ENCODE results near the gene LRRTM4. TPM values are rescaled to one million over a fixed set of nuclear protein-coding genes. Genes with fewer than 3 reads are reported as not detected.

Gene LRRTM4
- total RNA-seq, 1 donor from 2014 or later, result 0.41 TPM

DNA sequence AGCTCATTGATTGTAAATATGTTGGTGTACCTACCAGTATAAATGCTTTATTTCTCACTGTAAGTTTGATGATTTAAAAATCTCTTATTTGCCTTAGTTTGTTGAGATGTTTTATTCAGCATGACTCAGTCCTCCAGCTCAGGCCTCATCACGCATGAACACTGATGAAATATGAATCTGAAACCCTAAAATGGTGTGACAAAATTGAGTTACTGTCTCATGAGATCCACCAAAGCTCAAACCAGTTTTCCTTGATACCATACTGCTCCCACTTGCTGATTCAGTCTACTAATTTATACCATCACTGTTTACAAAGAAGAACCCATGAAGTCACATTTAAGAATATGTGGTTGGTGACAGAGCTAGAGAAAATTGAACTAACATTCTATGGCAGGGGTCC, 524.9 kb downstream of the LRRTM4 start:
- ATAC-seq (no peak), DNase-seq (no peak)
- intact Hi-C loops (cut with DNase I), result no loop called here
- Histone ChIP-seq H3K4me3 (no peak overlapping the region), H3K27me3 (no peaks in the 10 kb centered on the region), H3K9me3 (no peaks in the 10 kb centered on the region), H3K4me1 (no peaks in the 10 kb centered on the region), H3K27ac (no peak overlapping the region), H3K36me3 (no peaks in the 10 kb centered on the region)
- TF ChIP-seq, protein P1, sequence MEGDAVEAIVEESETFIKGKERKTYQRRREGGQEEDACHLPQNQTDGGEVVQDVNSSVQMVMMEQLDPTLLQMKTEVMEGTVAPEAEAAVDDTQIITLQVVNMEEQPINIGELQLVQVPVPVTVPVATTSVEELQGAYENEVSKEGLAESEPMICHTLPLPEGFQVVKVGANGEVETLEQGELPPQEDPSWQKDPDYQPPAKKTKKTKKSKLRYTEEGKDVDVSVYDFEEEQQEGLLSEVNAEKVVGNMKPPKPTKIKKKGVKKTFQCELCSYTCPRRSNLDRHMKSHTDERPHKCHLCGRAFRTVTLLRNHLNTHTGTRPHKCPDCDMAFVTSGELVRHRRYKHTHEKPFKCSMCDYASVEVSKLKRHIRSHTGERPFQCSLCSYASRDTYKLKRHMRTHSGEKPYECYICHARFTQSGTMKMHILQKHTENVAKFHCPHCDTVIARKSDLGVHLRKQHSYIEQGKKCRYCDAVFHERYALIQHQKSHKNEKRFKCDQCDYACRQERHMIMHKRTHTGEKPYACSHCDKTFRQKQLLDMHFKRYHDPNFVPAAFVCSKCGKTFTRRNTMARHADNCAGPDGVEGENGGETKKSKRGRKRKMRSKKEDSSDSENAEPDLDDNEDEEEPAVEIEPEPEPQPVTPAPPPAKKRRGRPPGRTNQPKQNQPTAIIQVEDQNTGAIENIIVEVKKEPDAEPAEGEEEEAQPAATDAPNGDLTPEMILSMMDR (IDR thresholded peaks at IDR 0.05), result no peak

DNA sequence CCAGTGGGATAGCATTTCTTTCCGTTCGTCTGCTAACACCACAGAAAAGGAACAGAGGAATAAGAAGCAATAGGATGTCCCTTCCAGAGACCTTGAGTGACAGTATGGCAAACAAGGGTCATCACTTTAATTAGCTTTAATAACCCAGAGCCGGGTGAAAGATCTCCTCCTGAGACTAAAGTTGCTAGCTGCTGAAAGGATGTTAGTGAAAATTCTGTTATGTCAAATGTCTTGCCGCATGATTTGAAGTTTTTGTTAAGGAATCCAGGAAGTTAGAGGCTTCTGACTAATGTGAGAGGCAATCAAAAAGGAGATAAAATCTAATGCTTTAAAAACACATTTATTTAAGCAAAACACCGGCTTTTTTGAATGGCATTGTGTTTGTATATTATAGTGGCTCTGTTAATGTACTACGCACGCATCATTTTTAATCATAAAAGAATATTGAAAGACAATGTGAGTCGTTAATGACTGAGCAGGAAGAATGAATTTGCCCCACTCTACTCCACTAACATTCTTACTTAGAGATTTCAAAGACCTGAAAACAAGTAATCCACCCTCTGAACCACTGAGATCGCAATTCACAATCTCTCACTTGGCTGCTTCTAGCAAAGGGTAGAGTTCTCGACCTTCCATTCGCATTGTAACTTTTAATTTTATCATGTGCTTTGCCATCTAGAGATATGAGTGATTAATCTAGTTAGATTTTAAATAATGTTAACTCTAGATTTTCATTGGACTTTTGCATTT, 536.6 kb downstream of the LRRTM4 start:
- intact Hi-C loops (cut with DNase I), result no loop called here
- no peak overlapping the region for H3K4me3 ChIP-seq
- H3K36me3 ChIP-seq, result no peaks in the 10 kb centered on the region
- TF ChIP-seq, protein P1 (IDR thresholded peaks at IDR 0.05), result no peak
- no peaks in the 10 kb centered on the region for H3K27me3 ChIP-seq
- DNase-seq, result no peak
- no peaks in the 10 kb centered on the region for H3K4me1 ChIP-seq
- H3K9me3 ChIP-seq, result no peaks in the 10 kb centered on the region
- no peak overlapping the region for H3K27ac ChIP-seq
- ATAC-seq, result no peak

DNA sequence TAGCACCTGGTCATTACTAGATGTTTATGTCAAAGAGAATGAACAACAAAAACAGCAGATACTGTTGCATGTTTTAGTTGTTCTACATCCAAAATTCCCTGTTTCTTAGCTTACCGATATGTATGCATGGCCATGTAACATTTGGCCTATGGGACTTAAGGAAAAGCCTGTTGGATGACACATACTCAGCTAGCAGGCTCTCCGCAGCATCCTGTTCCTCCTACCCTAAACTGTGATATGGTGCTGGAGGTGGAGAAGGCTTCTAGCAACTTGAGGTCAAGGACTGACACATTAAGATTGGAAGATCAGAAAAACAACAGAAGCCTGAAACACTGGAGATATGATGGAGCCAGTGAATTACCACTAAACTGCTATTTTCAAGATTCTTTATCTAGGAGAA, 537.8 kb downstream of the LRRTM4 start:
- no peak overlapping the region for H3K27ac ChIP-seq
- TF ChIP-seq, protein P1 (IDR thresholded peaks at IDR 0.05), result no peak
- no peak overlapping the region for H3K4me3 ChIP-seq
- no peaks in the 10 kb centered on the region for H3K4me1 ChIP-seq
- DNase-seq (no peak), ATAC-seq (no peak)
- intact Hi-C loops (cut with DNase I), result no loop called here
- H3K27me3 ChIP-seq, result no peaks in the 10 kb centered on the region
- no peaks in the 10 kb centered on the region for H3K9me3 ChIP-seq
- H3K36me3 ChIP-seq, result no peaks in the 10 kb centered on the region

DNA sequence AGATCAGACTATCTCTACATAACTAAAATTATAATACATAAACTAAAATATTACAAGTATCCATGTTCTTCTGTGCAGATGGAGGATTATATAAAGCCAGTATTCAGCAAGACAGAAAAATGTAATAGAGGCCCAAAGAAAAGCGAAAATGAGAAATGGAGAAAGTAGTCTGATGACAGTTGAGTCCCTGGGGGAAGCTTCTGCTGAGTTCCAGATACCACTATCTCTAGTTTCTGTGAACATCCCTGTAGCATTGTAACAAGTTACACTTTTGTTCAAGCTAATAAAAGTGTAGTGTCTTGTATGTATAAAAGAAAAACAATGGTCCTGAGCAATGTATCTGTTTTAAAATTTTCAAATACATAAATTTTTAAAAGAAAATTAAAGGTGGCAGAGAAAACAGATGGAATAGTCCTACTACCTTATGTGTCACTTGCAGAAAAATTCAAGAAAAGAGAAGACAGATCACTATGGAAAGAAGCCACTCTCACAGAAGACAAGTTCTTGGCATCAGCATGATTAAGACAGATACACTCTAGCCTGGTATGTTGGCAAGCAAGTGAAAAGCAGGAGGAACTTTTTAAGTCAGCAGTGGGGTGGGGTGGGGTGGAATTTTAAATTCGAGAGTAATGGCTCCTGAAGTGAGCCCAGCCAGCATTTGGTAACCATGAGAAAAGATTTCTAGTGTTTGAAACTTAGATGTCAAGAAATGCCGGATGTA, 541.9 kb downstream of the LRRTM4 start:
- TF ChIP-seq, protein P1 (IDR thresholded peaks at IDR 0.05), result no peak
- no peak overlapping the region for H3K4me3 ChIP-seq
- H3K4me1 ChIP-seq, result no peaks in the 10 kb centered on the region
- no peaks in the 10 kb centered on the region for H3K36me3 ChIP-seq
- ATAC-seq, result no peak
- no peak overlapping the region for H3K27ac ChIP-seq
- no peak for DNase-seq
- no peaks in the 10 kb centered on the region for H3K9me3 ChIP-seq
- H3K27me3 ChIP-seq, result no peaks in the 10 kb centered on the region
- intact Hi-C loops (cut with DNase I), result no loop called here

DNA sequence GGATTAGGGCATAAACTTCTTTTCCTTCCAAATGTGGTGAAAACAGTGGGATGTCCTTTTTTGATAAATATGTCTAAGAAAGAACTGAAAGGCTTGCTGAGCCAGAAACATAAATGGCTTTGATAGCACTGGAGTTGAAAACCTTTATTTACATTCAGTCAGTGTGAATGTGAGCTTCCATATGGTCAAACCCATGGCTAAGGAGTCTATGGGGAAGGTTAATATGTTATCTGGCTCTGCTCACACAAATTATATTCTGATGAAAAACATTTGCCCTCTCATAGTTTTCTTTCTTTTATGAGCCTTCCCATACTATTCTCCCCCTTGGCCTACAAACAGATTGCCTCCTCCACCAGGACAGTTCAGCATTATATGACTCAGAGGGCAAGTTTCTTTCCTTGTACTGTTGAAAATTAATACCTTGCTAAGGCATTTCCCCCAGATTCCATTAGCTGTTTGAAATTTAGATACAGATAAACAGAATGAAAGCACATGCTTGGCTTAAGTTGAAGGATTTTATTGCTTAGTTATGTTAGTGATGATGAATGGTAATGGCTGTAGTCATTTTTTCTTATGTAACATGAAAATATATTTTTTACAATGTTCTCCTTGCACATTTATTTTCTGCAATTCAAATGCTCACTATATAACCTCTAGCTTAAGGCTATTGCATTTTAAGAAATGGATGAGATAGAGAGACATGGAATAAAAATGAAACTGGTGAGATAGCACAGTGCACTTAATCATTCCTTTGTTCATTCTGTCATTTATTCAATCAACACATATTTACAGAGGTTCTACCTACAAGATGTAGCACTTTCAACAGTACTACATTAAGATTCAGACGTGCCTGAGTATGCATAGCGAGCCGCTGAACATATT, 544.1 kb downstream of the LRRTM4 start:
- ATAC-seq, result no peak
- H3K4me1 ChIP-seq, result no peaks in the 10 kb centered on the region
- intact Hi-C loops (cut with DNase I), result no loop called here
- no peaks in the 10 kb centered on the region for H3K9me3 ChIP-seq
- no peak overlapping the region for H3K27ac ChIP-seq
- no peaks in the 10 kb centered on the region for H3K27me3 ChIP-seq
- no peak for DNase-seq
- TF ChIP-seq, protein P1 (IDR thresholded peaks at IDR 0.05), result no peak
- H3K4me3 ChIP-seq, result no peak overlapping the region
- H3K36me3 ChIP-seq, result no peaks in the 10 kb centered on the region

Measured in upper lobe of right lung (tissue), 1 donor.